ENCODE results near the gene GLIS1.

DNA sequence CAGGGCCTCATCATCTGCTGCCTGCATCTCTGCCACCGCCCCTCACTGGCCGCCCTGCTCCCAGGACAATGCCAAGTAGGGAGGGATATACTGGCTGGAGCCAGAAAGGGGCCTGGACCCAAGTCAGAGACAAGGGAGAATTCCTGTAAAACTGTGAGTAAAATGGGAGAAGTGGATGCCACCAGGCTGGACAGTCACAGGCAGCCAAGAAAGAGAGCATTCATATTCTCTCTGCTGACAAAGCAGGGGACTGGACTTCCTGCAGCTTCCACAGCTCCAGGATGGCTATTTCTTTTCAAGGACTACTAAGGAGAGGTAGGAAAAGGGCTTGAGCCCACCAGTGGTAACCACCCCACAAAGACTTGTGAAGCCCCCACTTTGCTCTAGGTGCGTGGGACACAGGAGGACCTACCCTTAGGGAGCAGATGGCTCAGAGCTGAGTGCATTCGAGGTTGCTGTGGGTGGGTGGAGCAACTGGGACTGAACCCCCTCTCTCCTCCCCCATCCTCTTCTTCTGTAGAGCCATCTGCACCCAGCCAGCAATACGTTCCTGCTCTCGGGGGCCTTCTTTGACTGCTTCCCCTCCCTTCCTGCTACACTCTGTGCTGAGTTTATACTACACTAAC is 57.5 kb downstream of the GLIS1 start:
- TF ChIP-seq CTCF (IDR thresholded peaks at IDR 0.05), result no peak
- no peak for TF ChIP-seq POLR2A (IDR thresholded peaks at IDR 0.05)

Data from heart left ventricle (tissue), 13 donors.